Measurements from ENCODE around the gene TAAR6. TPM values are rescaled to one million over a fixed set of nuclear protein-coding genes. Genes with fewer than 3 reads are reported as not detected.
A peak's percentile ranks its signal among the peaks of the same experiment; 100 is the strongest.
"Not testable (repeated sequence)": the region's sequence is repeated elsewhere in the genome, so short reads cannot be mapped to it uniquely, and the experiment has no call there.

TAAR6 gene, protein sequence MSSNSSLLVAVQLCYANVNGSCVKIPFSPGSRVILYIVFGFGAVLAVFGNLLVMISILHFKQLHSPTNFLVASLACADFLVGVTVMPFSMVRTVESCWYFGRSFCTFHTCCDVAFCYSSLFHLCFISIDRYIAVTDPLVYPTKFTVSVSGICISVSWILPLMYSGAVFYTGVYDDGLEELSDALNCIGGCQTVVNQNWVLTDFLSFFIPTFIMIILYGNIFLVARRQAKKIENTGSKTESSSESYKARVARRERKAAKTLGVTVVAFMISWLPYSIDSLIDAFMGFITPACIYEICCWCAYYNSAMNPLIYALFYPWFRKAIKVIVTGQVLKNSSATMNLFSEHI
- not detected for polyA plus RNA-seq (ENCODE audit: insufficient read length in 12 of 12)
- long read RNA-seq, donor 1 = 0 reads
- long read RNA-seq, donor 2 = 0 reads
- long read RNA-seq, donor 3 = 0 reads
- long read RNA-seq, donor 4 = 0 reads
- long read RNA-seq, donor 5 = 0 reads
- long read RNA-seq, donor 6 = 0 reads
- long read RNA-seq, donor 7 = 0 reads
- long read RNA-seq, donor 8 = 0 reads
- long read RNA-seq, donor 9 = 0 reads
- long read RNA-seq, donor 10 = 0 reads
- long read RNA-seq, donor 11 = 0 reads

DNA sequence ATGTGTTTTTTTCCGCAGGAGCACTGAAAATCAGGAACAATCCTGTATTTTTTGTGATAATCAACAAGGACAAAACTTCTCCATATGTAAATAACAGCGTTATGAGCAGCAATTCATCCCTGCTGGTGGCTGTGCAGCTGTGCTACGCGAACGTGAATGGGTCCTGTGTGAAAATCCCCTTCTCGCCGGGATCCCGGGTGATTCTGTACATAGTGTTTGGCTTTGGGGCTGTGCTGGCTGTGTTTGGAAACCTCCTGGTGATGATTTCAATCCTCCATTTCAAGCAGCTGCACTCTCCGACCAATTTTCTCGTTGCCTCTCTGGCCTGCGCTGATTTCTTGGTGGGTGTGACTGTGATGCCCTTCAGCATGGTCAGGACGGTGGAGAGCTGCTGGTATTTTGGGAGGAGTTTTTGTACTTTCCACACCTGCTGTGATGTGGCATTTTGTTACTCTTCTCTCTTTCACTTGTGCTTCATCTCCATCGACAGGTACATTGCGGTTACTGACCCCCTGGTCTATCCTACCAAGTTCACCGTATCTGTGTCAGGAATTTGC is at the start of gene TAAR6:
Gene TAAR6, plus strand, starts transcription at position 102 of the 557 bp plus-strand sequence. Its CDS starts 0 bp downstream, at position 102.
- no peak for DNase-seq

DNA sequence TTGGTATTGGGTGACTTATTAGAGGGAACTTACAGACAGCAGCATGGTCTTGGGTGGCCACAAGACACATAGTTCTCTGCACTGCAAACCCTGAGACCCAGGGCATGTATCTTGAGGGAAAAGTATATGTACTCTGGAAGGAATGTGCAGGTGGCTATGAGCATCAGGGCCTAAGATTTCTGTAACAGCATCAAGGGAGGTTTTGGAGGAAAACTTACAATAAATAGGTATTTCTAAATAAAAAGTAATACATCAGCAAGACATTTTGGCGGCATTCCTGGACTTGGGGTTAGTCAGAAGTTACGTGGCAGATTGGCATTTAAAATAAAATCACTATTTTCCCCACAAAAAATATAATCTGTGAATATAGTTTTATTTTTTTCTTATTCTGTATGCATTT is 49.2 kb upstream of the TAAR6 start:
- no peak for DNase-seq

DNA sequence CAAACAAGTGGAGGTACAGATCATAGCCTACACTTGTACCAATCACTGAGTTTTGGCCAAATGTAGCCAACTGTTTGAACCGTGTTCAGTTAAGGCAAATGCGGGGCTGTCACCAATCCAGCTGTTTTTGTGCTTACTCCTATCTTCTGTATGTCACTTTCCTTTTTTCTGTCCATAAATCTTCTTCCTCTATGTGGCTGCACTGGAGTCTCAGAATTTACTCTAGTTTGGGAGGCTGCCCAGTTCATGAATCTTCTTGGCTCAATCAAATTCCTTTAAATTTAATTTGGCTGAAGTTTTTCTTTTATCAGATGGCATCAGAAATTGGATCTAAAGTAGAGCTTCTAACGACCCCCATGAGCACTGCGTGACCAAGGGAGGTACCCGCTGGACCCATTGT is 45.5 kb upstream of the TAAR6 start:
- no peak for DNase-seq

- DNase-seq = no peak
Measured at GRCh38 chr6:132525866-132526265, 44.3 kb upstream of the TAAR6 start.

DNA sequence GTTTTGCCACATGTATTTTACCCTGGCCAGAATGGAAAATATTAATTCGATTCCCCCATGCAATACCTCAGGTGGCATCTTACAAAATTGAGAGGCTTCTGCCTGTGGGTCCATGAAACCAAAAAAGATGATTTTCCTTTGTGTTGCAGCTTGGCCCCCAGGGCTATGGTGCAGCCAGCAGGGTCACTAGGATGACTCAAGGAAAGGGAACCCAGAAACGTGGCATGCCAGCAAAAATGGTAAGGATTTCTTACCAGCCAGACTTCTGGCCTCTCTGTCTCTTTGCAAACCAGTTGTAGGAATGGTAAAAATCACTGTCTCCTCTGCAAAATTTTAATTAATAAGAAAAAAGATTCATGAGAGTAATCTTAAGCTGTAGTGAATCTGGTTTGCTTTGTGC is 43.7 kb upstream of the TAAR6 start:
- DNase-seq = no peak

DNA sequence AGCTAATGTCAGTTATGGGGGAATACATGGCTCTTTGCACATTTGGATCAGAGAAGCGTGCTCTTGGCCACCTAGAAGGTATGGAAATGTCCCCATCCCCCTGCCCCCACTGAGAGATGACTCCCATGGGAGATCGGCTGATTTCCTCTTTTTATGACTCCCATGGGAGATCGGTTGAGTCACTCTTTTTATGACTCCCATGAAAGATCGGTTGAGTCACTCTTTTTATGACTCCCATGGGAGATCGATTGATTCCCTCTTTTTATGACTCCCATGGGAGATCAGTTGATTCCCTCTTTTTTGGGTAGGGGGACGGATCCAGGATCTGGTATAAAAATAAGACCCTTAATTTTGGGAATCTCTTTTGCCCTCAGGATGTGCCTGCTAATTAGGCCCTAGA is 42.3 kb upstream of the TAAR6 start:
- DNase-seq = no peak

GRCh38 chr6:132530293-132530974 is 39.7 kb upstream of the TAAR6 start:
- DNase-seq = peak; percentile 61

GRCh38 chr6:132534546-132534945 is 35.6 kb upstream of the TAAR6 start:
- DNase-seq = not testable (repeated sequence)

DNA sequence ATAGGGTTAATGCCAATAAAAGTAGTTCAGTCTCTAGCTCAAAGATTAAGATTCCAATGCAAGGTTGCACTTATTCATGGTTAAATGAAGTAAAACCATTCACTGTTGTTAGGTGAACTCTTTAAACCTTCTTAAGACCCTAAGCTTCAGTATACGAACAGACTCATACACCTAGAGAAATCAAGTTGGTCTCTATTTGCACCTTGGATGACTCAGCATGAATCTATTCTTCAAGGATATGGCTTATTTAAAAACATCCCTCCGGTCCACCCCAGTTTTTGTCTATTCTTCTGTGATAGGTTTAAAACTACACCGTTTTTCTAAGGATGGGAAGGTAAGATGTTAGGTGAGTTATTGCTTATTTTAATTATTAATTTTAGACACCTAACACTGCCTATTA is 33.0 kb upstream of the TAAR6 start:
- no peak for DNase-seq

DNA sequence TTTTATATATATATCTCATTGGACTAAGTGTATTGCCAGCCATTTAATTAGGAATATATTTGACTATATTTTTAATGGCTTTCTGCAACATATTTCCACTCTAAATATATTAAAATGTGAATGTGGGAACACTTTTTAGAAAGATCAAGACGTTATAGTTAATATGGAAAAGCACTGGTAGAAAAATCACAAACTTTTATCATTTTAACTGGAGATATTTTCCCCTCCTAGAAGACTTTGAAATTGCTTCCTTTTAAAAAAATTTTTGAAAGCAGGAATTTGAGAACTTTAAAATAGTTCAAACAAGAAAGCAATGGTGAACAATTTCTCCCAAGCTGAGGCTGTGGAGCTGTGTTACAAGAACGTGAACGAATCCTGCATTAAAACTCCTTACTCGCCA is 32.1 kb upstream of the TAAR6 start, which contains the start of gene TAAR9:
Gene TAAR9, plus strand, starts transcription at position 301 of the 400 bp plus-strand sequence. Its CDS starts 13 bp downstream, at position 314.
- no peak for DNase-seq

DNA sequence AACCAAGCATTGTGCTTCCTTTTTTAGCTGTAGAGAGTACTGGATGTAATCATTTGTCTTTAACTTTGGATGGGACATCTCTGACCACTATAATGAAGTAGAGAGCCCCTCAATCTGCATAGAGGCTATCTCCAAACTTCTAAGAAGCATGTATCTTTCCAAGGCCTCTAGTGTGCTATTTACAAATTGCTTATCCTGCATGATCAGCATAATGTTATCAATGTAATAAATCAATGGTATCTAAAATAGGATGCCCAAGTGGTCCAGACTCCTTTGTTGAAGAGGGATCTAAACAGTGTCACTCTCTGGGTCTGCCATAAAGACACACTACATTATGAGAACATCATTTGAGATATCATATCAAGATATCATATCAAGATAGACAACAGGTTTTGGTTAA is 25.3 kb upstream of the TAAR6 start:
- no peak for DNase-seq

- DNase-seq = no peak
Measured at GRCh38 chr6:132548746-132549463, 21.2 kb upstream of the TAAR6 start.

GRCh38 chr6:132551214-132551613 is 18.9 kb upstream of the TAAR6 start:
- DNase-seq = no peak

DNA sequence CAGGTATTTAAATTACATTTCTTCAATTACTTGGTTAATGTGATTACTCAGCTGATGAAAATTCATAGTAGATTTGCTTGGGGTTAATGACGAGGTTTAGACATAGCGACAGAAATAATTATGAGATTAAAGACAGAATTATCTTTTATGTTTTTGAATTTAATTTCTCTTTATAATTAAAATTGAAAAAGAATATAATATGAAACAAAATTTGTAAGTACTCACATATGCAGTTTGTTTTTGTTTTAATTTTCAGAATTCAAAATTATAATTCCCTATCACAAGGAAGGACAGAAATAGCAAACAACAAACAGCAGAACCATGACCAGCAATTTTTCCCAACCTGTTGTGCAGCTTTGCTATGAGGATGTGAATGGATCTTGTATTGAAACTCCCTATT is 17.8 kb upstream of the TAAR6 start, which contains the start of gene TAAR8:
Gene TAAR8, plus strand, starts transcription at position 301 of the 400 bp plus-strand sequence. Its CDS starts 21 bp downstream, at position 322.
- DNase-seq = no peak

DNA sequence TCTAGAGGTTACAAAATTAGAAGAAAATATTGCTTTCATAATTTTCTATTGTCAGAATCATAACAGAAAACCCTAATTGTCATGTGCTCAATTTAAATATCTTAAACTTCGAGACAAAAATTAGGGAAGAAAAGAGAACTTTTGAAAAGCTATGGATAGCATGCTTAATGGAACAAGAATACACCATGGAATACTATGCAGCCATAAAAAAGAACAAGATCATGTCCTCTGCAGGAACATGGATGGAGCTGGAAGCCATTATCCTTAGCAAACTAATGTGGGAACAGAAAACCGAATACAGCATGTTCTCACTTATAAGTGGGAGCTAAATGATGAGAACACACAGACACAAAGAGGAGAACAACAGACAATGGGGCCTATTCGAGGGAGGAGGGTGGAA is 10.0 kb upstream of the TAAR6 start:
- DNase-seq = not testable (repeated sequence)

GRCh38 chr6:132566404-132566803 is 3.7 kb upstream of the TAAR6 start:
- no peak for DNase-seq

DNA sequence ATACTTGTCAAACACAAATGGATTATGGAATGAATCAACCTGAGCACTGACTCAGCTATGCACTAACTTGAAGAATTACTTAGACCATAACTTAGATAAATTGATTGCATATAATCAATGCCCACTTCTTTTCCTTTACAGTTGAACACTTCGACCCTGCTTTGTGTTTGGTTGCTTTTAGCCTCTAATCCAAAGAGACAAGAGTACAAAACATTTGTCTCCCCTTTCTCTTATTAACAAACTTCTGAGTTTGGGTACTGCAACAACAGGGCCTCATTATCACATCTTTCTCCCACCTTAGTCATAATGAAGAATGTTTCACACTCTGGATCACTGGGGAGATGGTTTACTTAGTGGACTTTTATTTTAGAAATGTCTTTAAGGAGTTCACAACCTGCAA is 2.6 kb upstream of the TAAR6 start:
- DNase-seq = no peak

DNA sequence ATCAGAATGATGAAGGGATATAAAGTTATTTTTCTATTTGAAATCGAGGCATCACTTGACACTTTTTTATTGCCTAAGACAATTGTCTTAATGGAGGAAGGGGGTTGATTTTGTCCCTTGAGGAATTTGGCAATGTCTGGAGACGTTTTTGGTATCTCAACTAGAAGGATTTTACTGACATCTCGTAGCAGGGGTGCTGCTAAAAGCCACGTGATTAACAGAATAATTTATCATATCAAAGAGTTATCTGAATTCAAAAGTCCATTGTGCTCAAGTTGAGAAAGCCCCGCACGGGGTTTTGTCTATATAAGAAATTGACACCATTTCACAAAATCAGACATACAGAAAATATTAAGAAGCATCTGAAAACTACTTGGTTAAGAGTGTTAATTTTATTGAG is 1.5 kb upstream of the TAAR6 start:
- no peak for DNase-seq

GRCh38 chr6:132569170-132569569 is 952 bp upstream of the TAAR6 start:
- no peak for DNase-seq

- DNase-seq = no peak
Measured at GRCh38 chr6:132571774-132572173, 1.7 kb downstream of the TAAR6 start.

GRCh38 chr6:132584698-132585097 is 14.6 kb downstream of the TAAR6 start:
- DNase-seq = no peak

DNA sequence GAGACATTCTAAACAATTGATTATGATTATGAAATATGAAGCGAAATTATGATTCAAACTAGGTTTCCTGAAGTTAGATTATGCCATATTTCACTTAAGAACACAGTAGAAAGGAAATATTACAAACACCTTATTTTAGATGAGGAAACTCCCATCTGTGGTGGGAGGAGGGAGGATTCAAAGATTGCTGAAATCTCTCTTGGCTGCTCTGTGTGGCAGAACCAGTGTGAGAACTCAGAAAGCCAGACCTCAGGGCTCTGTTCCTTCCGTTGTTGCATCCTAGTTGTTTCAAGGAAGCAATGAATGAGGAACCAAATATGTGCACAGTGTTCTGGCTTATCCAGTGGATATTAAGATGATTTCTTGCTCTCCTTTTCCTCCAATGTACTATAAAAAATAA is 17.3 kb downstream of the TAAR6 start:
- no peak for DNase-seq

All from muscle of arm (tissue), 14 donors.